HG03460 (cell line): ENCODE measurements around the gene NPSR1.

Source experiments
- ATAC-seq: cut with Tn5 transposase; IDR thresholded peaks from one replicate; pipeline ENCODE4 v1.9.1; 2021; ENCODE audit not compliant: unreplicated experiment

The NPSR1 gene

DNA sequence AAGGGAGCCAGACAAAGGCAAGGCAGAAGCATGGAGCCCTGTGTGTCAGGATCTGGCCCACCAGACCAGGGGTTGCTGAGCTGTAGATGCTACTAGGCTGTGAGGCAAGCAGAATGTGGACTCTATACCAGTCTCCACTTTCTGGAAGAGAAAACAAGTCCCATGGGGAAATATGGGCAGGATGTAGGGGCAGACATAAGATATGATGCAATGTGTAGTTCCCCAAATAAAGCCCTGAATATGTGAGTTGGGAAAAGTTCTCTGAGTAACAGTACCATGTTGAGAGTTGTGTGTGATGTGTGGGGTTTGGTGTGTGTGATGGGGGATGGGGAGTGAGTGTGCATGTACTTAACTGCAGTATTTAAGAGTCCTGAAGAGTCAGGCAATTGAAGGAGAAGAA, 62.3 kb downstream of the NPSR1 start:
- no peak for ATAC-seq

DNA sequence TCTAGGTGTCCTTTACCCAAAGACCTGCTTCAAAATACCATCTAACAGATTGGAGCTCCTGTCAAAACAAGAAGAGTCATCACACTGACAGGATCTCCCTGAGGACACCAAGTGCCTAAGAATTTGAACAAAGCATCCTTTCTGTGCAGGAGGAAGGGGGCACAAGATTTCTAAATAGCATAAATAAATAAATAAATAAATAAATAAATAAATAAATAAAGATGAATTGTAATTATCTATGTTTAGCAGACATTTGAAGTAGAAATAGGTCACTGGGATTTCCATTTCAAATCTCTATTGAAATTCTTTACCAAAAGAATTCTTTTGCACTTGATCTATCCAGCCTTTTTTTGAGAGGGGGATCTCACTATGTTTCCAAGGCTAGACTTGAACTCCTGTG, 65.3 kb downstream of the NPSR1 start:
- no peak for ATAC-seq

DNA sequence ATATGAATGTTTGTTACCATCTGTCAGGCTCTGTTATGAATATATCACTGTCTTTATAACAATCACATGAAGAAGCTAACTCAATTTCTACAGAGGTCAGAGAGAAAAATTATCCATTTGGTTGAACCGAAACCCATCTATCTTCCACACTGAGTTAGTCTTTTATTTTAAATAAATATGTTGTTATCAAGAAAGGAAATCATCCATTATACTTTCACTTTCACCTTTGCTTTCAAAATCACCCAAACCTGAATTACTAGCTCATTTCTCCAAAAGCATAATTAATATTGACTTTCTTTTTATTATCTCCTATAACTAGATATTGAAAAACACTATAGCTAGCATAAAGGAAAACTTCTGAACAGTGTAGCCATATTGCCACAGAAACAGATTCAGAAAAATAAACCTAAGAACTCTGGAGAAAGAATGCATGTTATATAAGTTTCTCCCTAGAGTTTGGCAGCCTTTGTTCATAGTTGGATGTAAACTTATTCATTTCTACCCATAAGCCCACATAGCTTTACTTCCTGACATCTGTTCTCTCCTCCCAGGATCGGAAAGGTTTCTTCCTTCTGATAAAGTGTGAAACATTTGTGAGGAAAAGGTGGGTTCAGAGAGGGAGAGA, 66.0 kb downstream of the NPSR1 start:
- no peak for ATAC-seq

DNA sequence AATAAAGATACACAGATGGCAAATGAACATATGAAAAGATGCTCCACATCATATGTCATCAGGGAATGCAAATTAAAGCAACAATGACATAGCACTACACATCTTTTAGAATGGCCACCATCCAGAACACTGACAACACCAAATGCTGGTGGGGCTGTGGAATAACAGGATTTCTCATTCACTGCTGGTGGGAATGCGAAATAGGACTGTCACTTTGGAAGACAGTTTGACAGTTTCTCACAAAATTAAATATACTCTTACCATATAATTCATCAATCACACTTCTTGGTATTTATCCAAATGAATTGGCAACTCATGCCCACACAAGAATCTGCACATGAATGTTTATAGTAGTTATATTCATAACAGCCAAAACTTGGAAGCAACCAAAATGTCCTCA, 68.2 kb downstream of the NPSR1 start:
- ATAC-seq: no peak

DNA sequence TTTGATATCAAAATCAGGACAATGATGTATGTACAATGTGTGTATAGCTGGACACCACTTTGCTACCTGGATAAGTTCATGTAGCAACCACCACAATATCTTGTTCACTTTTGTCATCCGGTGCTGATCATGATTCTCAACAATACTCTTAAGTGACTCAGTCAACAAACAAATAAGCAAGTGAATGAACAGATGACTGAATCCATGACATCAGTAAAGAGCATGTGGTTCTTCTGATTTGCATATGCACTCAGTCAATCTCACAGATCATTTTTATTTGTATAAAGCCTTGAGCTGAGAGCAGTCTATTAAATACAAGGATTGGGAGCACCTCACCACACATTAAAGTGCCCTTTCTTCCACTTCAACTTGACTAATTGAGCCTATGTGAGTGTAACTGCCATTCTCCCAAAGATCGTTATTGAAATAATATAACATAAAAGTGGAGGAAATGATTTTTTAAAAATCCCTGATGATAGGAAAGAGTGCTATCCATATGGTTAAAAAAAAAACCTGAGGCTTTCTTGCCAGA, 69.5 kb downstream of the NPSR1 start:
- no peak for ATAC-seq

DNA sequence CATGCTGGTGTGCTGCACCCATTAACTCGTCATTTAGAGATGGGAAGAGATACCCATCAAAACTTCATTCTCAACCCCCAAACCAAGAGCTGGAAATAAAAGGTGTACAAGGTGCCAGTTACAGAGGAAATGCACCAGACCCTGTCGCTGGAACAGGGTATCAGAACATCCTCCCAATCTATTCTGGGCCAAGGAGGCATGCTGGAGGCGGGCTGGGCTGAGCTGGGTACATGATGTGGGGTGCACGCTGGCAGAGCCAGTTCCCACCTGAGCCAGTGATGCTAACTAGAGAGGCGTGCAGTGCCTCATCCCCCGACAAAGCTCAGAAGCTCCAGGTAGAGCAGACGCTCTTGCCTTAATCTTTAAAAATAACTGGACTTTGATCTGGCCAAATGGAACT, 70.1 kb downstream of the NPSR1 start:
- no peak for ATAC-seq

DNA sequence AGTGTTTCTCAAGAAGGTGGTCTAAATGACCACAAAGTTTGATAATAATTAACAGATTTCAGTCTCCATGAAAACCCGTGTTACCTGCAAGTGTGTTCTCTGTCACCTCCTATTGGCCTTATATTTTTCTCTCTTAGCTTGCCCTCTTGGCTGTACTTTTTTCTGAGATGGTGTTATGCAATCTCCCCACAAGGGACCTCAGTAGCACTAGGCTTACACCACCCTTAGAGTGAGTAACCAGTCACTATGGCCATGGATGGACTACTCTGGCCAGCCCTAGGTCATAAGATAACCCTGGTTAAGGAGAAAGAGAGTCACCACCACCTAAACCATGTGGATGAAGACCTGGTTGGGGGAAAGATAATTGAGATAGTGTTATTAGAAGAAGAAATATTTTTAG, 76.8 kb downstream of the NPSR1 start:
- no peak for ATAC-seq

DNA sequence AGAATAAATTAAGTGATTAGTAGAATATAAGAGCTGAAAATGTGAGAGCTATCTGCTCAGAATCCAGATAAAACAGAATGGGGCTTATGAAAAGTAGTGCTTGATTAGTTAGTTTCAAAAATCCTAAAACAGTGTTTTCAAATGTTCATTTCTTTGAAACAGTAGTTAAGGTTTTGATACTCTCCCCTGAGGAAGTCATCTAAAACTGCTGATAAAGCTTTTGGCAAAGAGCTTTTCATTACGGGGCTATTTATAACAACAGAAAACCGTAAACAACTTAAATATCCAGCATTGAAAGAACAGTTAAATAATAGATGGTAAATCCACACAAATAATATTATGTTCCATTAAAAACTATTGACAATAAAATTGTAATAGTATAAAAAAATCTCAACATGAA, 77.5 kb downstream of the NPSR1 start:
- no peak for ATAC-seq

DNA sequence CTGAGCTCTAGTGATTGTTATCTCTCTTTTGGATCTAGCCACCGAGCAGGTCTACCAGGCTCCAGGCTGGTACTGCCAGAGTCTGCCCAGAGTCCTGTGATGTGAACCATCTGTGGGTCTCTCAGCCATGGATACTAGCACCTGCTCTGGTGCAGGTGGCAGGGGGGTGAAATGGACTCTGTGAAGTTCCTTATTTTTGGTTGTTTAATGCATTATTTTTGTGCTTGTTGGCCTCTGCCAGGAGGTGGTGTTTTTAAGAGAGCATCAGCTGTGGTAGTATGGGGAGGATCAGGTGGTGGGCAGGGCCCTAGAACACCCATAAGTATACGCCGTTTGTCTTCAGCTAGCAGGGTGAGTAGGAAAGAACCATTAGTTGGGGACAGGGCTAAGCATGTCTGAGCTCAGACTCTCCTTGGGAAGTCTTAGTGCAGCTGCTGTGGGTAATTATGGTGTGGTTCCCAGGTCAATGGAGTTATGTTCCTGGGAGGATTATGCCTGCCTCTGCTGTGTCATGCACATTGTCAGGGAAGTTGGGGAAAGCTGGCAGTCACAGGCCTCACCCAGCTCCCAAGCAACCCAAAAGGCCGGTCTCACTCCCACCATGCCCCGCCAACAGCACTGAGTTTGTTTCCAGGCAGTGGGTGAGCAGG, 81.8 kb downstream of the NPSR1 start:
- no peak for ATAC-seq

DNA sequence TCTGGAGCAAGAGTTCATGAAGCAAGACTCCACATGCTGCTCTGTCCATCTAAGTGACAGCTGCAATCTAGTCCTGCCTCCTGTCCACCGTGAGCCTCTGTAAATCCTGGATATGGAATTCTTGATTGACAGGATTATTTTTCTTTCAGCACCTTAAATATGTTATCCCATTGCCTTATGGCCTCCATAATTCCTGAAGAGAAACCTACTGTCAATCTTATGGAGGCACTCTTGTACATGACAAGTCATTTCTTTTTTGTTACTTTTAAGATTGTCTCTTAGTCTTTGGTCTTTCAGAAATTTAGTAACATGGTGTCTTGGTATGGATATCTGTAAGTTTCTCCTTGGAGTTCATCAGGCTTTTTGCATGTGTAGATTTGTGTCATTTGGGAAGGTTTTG, 82.8 kb downstream of the NPSR1 start:
- no peak for ATAC-seq

DNA sequence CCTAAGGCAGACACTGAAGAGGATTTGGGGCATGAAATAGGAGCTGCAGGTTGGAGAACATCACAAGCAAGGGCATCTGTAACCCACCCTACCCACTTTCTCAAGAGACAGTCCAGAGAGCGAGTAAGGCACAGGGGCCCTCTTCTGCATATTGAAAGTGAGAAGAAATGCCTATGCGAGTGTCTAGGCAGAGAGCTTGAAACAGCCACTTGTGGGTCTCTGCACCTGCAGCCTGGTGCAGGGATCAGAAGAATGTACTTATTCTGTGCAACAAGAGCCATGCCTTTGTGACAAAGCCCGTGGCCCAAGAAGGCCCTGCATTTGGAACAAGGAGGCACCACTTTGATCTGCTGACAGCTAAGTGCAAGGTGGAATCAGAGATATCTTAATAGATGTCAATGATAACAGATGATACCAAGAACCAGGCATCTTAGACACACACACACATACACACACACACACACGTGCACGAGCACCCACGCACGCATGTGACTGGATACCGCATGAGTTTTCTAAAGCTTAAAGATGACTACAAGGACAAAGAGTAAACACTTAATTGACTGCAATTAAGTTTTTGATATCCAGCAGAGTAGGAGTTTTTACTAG, 89.3 kb downstream of the NPSR1 start:
- no peak for ATAC-seq

DNA sequence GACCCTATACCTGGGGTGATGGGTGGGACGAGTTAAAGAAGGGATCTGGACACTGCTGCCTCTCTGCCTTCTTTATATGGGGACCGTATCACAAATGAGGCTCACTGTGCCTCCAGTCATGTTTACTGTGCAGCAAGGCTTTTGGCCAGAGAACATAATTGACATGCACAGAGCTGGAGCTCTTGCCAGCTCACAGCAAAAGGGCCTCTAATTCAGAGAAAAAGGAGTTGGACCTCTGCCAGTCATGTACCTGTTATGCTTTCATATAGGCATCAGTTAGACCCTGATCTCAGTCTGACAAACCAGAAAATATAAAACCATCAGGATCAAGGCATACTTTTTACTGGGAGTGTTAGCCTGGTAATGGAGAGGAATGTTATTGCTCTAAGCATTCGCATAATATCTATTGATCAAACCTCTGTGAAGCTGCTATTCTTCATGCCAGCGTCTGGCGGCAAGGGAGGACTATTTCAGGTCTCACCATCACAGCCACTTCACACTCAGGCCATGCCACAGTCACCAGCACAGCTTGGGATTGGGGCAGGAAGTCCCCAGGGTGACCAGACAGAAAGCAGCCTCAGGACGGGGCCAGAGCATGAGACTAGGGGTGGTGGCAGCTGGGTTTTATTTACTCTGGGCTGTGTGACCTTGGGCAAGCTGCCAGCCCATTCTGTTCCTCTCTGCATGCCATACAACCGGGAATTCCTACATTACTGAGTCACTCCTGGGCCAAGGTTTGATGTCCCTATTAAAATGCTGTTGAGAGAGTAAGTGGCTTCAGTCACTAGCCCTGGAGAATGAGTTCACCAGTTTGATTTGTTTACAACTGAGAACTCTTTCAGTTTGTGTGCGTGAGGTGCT, 90.1 kb downstream of the NPSR1 start:
- ATAC-seq: no peak

DNA sequence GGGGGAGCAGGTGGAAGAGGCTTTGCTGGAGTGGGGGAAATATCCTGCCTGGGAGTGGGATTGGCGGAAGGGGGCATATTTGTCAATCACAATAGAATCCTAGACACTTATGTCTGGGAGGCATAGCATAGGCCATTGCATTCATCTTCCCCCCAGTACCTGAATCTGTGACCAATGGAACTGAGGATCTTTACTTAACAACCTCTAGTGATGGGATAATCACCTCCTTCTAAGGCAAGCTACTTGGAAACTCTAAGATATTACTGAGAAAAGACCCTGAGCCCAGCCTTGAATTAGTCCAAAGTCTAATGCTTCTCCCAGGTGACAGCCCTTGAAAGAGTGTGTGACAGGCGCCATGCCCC, 90.7 kb downstream of the NPSR1 start:
- no peak for ATAC-seq

DNA sequence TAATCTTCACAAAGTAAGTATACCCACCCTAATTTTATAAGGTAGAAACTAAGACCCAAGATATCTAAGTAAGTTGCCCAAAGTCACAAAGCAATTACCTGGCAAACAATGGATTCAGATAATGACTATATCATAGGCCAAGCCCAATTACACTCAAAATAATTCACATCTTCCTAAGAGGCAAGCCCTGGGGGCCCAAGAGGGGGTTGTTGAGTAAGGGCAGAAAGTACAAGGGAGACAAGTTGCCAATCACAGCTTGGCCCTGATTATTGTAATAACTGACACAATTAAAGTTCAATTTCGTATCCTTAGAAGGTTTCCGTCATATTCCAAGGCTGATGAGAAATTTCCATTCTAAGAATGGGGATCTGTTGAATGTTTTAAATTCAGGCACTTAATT, 91.4 kb downstream of the NPSR1 start:
- no peak for ATAC-seq

DNA sequence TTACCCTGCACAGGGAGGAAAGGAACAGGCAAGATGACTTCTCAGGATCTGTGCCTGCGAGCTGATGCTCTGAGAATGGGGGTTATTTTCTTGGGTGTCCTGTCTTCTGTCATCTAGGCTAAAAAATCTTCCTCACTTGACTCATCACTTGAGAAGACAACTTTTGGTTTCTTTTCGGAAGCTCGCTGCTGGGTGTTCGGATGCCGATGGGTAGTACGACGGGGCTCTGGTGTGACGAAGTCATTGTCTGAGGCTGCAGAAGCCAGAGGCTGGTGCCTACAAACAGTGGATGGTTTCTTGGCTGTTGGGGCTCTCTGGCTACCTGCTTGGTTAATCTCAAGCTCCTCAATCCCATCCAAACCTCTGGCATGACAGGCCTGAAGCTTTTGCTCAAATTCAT, 92.2 kb downstream of the NPSR1 start:
- no peak for ATAC-seq

DNA sequence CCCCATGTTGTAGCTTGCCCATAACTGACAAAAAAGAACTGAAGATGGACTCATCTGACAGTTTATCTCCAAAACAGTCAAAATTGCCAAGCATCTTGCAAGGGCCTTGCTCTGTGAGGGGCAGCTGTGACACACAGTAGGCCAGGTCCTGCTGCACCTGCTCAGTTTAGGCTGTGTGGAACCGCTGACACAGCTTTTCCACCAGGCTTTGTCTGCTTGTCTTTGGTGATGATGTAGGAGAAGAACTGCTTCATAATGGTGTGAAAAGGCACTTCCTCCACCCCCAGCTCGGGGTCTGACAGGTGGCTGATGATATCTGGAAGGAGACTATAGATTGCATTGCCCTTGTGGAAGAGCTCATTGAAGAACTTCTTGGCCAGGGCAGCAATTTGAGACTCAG, 92.6 kb downstream of the NPSR1 start:
- ATAC-seq: no peak

DNA sequence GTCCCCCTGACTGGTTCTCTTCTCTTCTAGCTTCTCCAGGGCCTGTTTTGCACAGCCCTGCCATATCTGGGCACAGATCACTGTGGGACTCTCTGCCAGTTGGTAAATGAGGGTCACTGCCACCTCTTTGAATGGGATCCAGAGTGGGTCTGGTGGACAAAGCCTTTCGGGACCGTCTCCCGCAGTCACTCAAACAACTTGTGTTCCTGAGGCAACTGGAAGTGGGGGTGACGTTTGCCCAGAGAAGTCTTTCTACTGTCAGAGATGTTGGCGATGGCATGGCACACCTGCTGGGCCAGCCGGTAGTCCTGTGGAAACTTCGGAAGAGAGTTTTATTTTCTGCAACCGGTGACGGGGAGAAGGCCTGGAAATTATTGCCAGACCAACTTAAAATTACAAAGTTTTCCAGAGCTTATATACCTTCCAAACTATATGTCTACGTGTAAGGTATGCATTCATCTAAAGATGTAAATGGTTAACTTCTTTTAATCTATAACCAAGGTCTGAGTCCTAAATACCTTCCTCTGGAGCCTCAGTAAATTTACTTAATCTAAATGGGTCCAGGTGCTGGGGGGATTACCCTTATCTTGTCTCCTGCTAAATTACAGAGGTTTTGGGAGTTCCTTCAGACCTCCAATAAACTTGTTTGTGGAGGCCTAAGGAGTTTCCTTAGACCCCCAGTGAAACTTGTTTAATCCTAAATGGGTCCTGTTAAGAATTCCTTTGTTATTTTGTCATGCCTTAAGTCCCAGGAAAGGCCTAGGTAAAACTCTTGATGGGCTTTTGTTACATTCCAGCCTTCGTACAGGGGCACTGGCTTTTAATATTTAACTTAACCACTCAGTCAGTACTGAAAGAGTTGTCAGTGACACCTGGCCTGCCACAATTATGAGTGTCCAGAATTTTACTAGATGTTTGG, 94.0 kb downstream of the NPSR1 start:
- peak; percentile 26 for ATAC-seq

DNA sequence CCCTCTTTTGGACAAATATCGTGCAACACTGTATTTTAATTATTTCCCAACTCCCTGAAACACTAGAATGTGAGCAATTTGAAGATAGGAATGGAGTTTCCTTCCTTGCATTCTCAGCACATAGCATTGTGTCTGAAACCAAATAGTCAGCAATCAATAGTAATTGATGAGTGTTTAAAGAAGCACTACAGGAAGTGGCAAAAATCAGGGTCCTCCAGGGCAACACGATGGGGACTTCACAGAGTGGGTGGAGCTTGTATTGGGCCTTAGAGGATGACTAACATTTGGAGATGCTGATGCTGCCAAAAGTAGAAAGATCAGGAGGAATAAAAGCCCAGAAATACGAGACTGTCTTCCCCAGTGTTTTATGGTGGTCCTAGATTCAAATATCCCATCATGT, 94.9 kb downstream of the NPSR1 start:
- peak; percentile 45 for ATAC-seq

DNA sequence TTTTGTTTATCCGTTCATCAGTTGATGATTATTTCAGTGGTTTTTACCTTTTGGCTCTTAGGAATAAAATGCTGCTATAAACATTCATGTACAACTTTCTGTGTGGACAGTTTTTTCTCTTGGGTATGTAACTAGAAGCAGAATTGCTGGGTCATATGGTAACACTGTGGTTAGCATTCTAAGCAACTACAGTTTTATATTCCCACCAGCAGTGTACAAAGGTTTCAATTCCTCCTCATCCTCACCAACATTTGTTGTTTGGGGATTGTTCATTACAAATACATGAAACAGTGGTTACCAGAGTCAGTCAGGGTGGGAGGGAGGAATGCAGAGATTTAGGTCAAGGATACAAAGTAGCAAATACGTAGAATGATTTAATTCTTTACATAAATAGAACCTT, 97.0 kb downstream of the NPSR1 start:
- no peak for ATAC-seq

DNA sequence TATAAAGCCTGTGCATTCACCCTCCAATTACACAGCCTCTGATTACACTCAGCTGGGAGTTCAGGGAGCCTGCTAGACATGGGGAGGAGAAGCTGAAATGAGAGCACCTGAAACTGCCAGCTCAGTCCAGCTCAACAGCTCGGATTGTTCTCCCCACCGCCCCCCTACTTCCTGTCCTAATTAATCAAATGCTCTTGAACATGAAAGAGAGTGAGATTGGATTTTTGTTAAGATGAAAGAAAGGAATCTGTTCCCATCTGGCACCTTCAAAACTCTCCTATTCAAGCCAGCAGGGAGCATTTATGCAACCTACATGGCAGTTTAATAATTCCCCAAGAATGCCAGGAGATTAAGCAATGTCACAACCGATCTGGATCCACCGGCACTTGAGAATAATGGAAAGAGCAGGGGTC, 98.0 kb downstream of the NPSR1 start:
- ATAC-seq: no peak

DNA sequence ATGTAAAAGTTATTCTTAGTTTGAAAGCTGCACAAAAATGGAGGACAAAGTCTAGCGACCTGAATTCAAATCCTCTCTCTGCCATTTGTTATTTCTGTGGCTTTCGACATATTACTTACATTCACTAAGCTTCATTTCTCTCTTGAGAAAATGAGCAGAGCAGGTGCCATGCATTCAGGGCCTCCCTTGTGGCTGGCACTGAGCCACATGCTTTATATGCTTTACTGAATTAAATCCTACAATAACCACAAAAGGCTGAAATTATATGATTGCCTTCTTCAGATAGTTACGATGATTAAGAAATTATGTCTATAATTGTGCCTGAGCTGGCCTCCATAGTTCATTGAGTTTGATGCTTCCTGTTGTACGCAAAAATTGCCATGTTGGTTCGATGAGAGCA, 98.7 kb downstream of the NPSR1 start:
- ATAC-seq: no peak
